Esophagus muscularis mucosa (tissue), 4 donors: ENCODE data around the gene PAK1IP1. TPM values are rescaled to one million over a fixed set of nuclear protein-coding genes. Genes with fewer than 3 reads are reported as not detected.

Experiments used
- DNase-seq: peaks from one replicate; pipeline ENCODE4 v3.0.0-alpha.2; 2017; ENCODE audit errors: extremely low spot score
- H3K27ac ChIP-seq, 4 donors: fragments of 200-600 bp; sonication (generic); replicated peaks in 1 of 4; 1 replicate in 3 of 4; 2 replicates in 1 of 4; pipeline ENCODE4 v1.5.1; 2016 to 2019; ENCODE audit warnings: mild to moderate bottlenecking in 1 of 4
- H3K27me3 ChIP-seq, 4 donors: fragments of 200-600 bp; sonication (generic); one replicate each; pipeline versions ENCODE4 v1.5.1 to v1.6.0; 2016 to 2019
- H3K36me3 ChIP-seq, 4 donors: fragments of 200-600 bp; sonication (generic); one replicate each; pipeline ENCODE4 v1.5.1; 2016 to 2019
- H3K4me1 ChIP-seq, 4 donors: fragments of 200-600 bp; sonication (generic); one replicate each; pipeline ENCODE4 v1.5.1; 2016 to 2019
- H3K4me3 ChIP-seq, 4 donors: fragments of 200-600 bp; sonication (generic); 1 replicate in 2 of 4; 2 replicates in 2 of 4; pipeline ENCODE4 v1.5.1; 2016 to 2019; ENCODE audit warnings: mild to moderate bottlenecking in 4 of 4, moderate library complexity in 1 of 4
- H3K9me3 ChIP-seq, 4 donors: fragments of 200-600 bp; sonication (generic); 1 replicate in 3 of 4; 2 replicates in 1 of 4; pipeline ENCODE4 v1.5.1; 2016 to 2019
- CTCF ChIP-seq, 3 experiments: fragments of 200-600 bp in 2 of 3; fragments of 450-650 bp in 1 of 3; sonication (generic) in 2 of 3; IDR thresholded peaks; one replicate each; pipeline ENCODE4 v1.5.1; 2017 to 2019; ENCODE audit warnings: antibody characterized with exemption in 3 of 3, mild to moderate bottlenecking in 2 of 3, moderate library complexity in 1 of 3
- EP300 ChIP-seq: sonication (generic); formaldehyde crosslinking; IDR thresholded peaks from one replicate; pipeline ENCODE4 v1.6.1; 2017; ENCODE audit warnings: antibody characterized with exemption
- POLR2A ChIP-seq: fragments of 450-650 bp; IDR thresholded peaks from one replicate; pipeline ENCODE4 v1.6.1; 2017; ENCODE audit warnings: antibody characterized with exemption, moderate library complexity, mild to moderate bottlenecking, low read depth
- POLR2AphosphoS5 ChIP-seq, 2 donors: sonication (generic); formaldehyde crosslinking; IDR thresholded peaks; one replicate each; pipeline ENCODE4 v1.6.1; 2017; ENCODE audit warnings: antibody characterized with exemption in 2 of 2
- WGBS: methylation state at CpG from one replicate; pipeline ENCODE4 v1.1.5; 2018; 5-methylcytosine and 5-hydroxymethylcytosine counted together
- intact Hi-C: fragments of 100-400 bp; cut with DNase I; formaldehyde crosslinking; loops from one replicate; pipeline ENCODE4 v1.15.1; 2023
- total RNA-seq, 4 donors: library from RNA; depleted of rRNA; stranded (reverse); fragments of >200 nt; gene quantifications; one replicate each; pipeline versions ENCODE4 v1.1.0 to v1.2.1, GENCODE V29; 2016

The PAK1IP1 gene
- total RNA-seq, 4 donors from 2014 or later = 9.4 to 17.9 (median 11.4) TPM

GRCh38 chr6:10678456-10678855 lies 16.3 kb upstream of the PAK1IP1 start:
- intact Hi-C loops = no loop called here
- TF ChIP-seq POLR2A (no peak), CTCF (IDR thresholded peaks at IDR 0.05) (no peak)
- H3K27me3 ChIP-seq = no peaks in the 10 kb centered on the region

GRCh38 chr6:10681795-10682194 lies 13.0 kb upstream of the PAK1IP1 start:
- WGBS = 74% methylated on average over 3 of the region's 3 CpGs
- Histone ChIP-seq H3K36me3 (no peaks in the 10 kb centered on the region), H3K4me1 (no peaks in the 10 kb centered on the region), H3K27me3 (no peaks in the 10 kb centered on the region), H3K27ac (no peak overlapping the region), H3K4me3 (no peak overlapping the region), H3K9me3 (no peaks in the 10 kb centered on the region)
- DNase-seq = no peak
- TF ChIP-seq POLR2AphosphoS5 (IDR thresholded peaks at IDR 0.05) (no peak), CTCF (IDR thresholded peaks at IDR 0.05) (no peak), POLR2A (no peak)
- intact Hi-C loops = no loop called here

More at GRCh38 chr6:10678456-10678855, 16.3 kb upstream of the PAK1IP1 start:
- H3K4me1 ChIP-seq = no peaks in the 10 kb centered on the region
- no peak overlapping the region for H3K4me3 ChIP-seq
- DNase-seq = no peak
- WGBS = 95% methylated on average over 4 of the region's 4 CpGs
- H3K36me3 ChIP-seq = no peaks in the 10 kb centered on the region
- no peaks in the 10 kb centered on the region for H3K9me3 ChIP-seq
- H3K27ac ChIP-seq = no peak overlapping the region

- H3K27ac ChIP-seq = no peak overlapping the region
- peaks cover 0 to 2% (median 0%) of the 10 kb centered on the region in 4 donors for H3K27me3 ChIP-seq
- H3K9me3 ChIP-seq = no peaks in the 10 kb centered on the region
- no peaks in the 10 kb centered on the region for H3K4me1 ChIP-seq
- no peak overlapping the region for H3K4me3 ChIP-seq
- TF ChIP-seq CTCF (IDR thresholded peaks at IDR 0.05) = no peak
- no peak for TF ChIP-seq POLR2A
- TF ChIP-seq POLR2AphosphoS5 (IDR thresholded peaks at IDR 0.05) = no peak
- TF ChIP-seq EP300 = no peak
- intact Hi-C loops = no loop called here
- H3K36me3 ChIP-seq = no peaks in the 10 kb centered on the region
- no peak for DNase-seq
Observed at GRCh38 chr6:10682355-10682988, 12.3 kb upstream of the PAK1IP1 start.

- intact Hi-C loops = no loop called here
- Histone ChIP-seq H3K9me3 (no peaks in the 10 kb centered on the region), H3K27ac (no peak overlapping the region), H3K4me3 (no peak overlapping the region), H3K4me1 (no peaks in the 10 kb centered on the region), H3K27me3 (peaks cover 0 to 5% (median 0%) of the 10 kb centered on the region in 4 donors), H3K36me3 (no peaks in the 10 kb centered on the region)
- TF ChIP-seq CTCF (IDR thresholded peaks at IDR 0.05) = no peak
- TF ChIP-seq POLR2AphosphoS5 (IDR thresholded peaks at IDR 0.05) = no peak
- TF ChIP-seq EP300 = no peak
- TF ChIP-seq POLR2A = no peak
- WGBS = 71% methylated on average over 5 of the region's 5 CpGs
- DNase-seq = no peak
Observed at GRCh38 chr6:10684618-10685017, 10.2 kb upstream of the PAK1IP1 start.
